HG03060 (cell line): ENCODE data around the gene RSRC2.
"Not testable (repeated sequence)": the region's sequence is repeated elsewhere in the genome, so short reads cannot be mapped to it uniquely, and the experiment has no call there.

ENCODE experiments used
- ATAC-seq: cut with Tn5 transposase; IDR thresholded peaks from one replicate; pipeline ENCODE4 v1.9.1; 2021; ENCODE audit warnings: low read depth, moderate number of reproducible peaks; ENCODE audit not compliant: unreplicated experiment

Gene RSRC2

DNA sequence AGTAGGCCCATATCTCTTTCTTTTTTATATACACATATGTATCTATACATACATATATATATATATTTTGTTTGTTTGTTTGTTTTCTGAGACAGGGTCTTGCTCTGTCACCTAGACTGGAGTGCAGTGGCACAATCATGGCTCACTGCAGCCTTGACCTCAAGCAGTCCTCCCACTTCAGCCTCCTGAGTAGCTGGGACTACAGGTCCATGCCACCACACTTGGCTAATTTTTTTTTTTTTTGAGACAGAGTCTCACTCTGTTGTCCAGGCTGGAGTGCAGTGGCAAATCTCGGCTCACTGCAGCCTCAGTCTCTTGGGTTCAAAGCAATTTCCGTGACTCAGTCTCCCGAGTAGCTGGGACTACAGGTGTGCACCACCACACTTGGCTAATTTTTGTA lies 38.9 kb downstream of the RSRC2 start:
- not testable (repeated sequence) for ATAC-seq

GRCh38 chr12:122486805-122487426 lies 39.8 kb downstream of the RSRC2 start:
- ATAC-seq, result no peak

- ATAC-seq, result not testable (repeated sequence)
These were observed 40.4 kb downstream of the RSRC2 start for GRCh38 chr12:122486360-122486759.

- not testable (repeated sequence) for ATAC-seq
These were observed 42.4 kb downstream of the RSRC2 start for GRCh38 chr12:122484385-122484784.

DNA sequence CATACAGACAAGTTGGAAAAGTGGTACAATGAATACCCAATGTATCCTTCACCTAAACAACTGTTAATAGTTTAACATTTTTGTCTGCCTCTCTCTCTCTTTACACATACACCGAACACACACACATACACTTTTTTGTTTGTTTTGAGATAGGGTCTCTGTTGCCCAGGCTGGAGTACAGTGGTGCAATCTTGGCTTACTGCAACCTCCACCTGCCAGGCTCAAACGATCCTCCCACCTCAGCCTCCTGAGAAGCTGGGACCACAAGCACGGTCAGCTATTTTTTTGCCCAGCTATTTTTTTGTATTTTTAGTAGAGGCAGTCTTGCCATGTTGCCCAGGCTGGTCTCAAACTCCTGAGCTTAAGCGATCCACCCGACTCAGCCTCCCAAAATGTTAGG lies 42.8 kb downstream of the RSRC2 start:
- no peak for ATAC-seq

DNA sequence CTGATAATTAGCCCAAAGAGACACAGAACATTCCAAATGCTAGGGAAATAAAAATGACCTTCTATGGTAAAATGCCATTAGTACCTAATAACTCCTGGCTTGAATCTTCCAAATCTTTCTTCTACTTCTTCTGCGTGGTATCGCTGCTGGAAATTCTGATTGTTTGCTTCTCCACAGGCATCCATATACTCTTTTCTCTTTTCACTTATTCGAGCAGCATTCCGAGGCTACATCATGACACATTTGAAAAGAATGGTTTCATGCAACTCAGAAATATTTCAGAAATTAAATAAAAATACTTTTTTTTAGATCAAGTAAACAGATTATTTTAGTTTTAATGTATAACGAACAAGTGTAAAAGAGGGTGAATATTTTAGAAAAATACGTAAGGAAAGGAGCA lies 44.9 kb downstream of the RSRC2 start:
- ATAC-seq, result no peak

- no peak for ATAC-seq
These were observed 46.0 kb downstream of the RSRC2 start for GRCh38 chr12:122480753-122481152.

GRCh38 chr12:122474324-122474716 lies 52.4 kb downstream of the RSRC2 start:
- no peak for ATAC-seq

DNA sequence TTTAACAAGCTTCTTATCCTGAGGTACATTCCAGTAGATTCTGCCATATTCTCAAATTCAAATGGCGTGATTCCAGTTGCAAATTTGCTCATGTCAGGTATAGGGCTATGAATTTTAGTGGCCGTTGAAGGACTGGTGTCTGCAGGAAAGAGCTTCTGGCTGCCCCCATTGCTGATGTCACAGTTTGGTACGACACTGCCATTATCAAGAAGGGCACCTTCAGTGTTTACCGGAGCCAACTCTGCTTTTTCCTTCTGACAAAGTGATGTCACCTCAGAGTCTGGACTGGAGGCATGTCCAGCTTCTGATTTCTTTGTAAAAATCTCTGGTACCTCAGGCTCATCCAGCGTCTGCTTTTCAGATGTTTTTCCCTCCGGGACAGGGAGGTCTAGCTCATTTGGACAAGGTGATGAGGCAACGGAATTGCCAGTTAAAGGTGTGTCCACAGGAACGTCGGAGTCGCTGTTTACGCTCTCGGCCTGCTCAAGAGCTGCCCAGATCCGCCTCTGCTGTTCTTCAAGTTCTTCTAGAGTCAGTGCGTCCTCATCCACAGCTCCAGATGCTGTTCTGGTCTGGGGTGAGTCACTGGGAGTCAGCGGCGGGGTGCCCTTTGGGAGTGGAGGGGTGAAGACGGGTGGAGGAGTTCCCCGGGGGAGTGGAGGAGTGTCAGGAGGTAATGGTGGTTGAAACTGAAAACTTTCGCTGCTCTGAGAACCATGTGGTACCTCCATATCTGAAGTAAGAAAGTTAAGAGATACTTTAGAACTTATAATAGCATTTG lies 53.0 kb downstream of the RSRC2 start:
- ATAC-seq, result no peak

DNA sequence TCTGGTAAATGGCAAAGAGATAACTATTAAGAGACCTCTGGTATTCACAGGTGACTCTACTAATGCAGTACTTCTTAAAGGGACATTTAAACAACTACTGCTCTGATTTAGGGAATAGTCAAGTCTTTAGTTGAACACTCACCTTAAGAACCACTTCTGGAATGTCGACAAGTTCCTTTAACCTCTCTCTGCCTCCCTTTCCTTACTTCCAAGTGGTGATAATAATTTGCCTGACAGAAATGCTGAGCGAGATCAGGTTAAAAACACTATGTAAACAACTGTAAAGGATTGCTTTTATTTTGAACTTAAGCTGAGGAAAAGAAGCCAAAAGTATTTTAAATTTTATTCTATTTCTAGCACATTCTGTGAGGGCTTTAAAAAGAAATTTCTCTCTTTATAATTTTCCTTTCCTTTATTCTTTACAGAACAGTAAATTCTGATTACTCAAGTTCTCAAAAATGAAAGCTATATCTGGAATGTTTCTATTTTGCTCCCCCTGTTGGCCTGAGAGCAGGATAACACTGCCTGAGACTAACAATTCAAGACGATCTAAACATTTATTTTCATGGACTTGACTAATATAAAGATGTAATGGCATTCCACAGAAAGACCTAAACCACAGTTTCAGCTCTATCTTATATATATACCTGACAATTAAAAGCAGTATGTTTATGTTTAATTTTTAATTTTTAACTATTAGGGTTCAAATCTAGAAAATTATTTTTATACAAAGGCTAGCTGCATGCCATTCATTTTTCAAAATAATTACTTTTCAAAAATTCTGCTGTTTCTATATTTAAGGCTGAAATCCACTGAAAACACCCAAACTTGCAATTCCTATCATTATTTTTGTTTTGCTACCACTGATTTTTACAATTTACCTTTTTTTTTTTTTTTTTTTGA lies 55.2 kb downstream of the RSRC2 start:
- no peak for ATAC-seq

GRCh38 chr12:122470576-122470975 lies 56.2 kb downstream of the RSRC2 start:
- not testable (repeated sequence) for ATAC-seq

GRCh38 chr12:122469856-122470255 lies 56.9 kb downstream of the RSRC2 start:
- not testable (repeated sequence) for ATAC-seq

DNA sequence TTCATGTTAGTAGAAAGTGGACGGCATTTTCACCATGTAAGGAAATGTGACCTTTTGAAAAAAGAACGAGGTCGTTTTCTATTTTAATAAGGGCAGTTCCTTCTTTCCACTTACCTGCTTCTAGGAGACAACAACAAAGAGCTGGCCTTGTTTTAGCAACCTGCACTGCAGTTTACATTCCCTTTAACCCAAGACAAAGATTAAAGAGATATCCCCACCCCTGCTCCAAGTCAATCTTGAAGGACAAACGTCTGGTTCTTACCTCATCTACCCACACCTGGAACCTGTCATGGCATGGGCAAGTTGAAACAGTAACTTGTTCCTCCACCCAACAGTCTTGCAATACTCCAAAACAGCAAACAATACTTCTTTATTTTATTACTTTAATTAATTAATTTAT lies 58.8 kb downstream of the RSRC2 start:
- ATAC-seq, result no peak

GRCh38 chr12:122464317-122465042 lies 62.3 kb downstream of the RSRC2 start:
- ATAC-seq, result not testable (repeated sequence)

- ATAC-seq, result no peak
These were observed 66.1 kb downstream of the RSRC2 start for GRCh38 chr12:122460641-122461040.

DNA sequence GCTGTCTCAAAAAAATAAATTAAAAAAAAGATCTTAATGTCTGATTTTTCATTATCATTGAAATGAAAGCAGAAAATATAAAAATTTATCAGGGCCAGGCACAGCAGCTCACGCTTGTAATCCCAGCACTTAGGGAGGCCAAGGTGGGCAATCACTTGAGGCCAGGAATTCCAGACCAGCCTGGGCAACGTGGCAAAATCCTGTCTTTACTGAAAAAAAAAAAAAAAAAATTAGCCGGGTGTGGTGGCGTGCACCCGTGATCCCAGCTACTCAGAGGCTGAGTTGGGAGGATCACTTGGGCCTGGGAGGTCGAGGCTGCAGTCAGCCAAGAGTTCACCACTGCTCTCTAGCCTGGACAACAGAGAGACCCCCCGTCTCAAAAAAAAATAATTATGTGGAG lies 66.7 kb downstream of the RSRC2 start:
- no peak for ATAC-seq

GRCh38 chr12:122459211-122459610 lies 67.5 kb downstream of the RSRC2 start:
- ATAC-seq, result no peak

DNA sequence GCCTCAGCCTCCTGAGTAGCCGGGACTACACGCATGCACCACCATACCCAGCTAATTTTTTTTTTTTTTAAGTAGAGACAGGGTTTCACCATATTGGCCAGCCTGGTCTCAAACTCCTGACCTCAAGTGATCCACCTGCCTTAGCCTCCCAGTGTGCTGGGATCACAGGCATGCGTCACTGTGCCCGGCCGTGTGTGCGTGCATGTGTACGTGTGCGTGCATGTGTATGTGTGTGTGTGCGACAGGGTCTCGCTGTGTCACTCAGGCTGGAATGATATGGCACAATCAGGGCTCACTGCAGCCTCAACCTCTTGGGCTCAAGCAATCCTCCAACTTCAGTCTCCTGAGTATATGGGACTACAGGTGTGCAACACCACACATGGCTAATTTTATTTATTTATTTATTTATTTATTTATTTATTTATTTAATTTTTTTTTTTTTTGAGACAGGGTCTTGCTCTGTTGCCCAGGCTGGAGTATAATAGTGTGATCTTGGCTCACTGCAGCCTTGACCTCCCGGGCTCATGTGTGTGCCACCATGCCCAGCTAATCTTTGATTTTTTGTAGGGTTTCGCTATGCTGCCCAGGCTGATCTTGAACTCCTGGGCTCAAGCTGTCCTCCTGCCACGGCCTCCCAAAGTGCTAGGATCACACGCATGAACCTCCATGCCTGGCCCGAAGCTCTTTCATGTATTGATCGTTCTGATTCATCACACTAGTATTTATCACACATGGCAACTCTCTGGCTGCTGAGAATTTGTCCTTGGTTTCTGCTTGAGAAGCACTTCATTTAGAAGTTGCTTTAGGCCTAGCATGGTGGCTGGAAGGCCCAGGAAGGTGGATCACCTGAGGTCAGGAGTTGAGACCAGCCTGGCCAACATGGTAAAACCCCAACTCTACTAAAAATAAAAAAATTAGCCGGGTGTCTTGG lies 68.4 kb downstream of the RSRC2 start:
- ATAC-seq, result no peak

- no peak for ATAC-seq
These were observed 69.1 kb downstream of the RSRC2 start for GRCh38 chr12:122457627-122458026.
